ENCODE measurements around the gene AGBL4.
A peak's percentile ranks its signal among the peaks of the same experiment; 100 is the strongest.

AGBL4 gene

GRCh38 chr1:48644190-48644900 is 1379.4 kb downstream of the AGBL4 start:
- no peak overlapping the region for H3K18ac ChIP-seq (ENCODE audit: low read depth in 1 of 2, low read length in 2 of 2)
- no peak overlapping the region for H2AFZ ChIP-seq (ENCODE audit: low read depth, low read length)
- 75% methylated on average over 7 of the region's 7 CpGs for WGBS
- H3K4me3 ChIP-seq (ENCODE audit: insufficient read depth in 1 of 2, low read depth in 1 of 2, low read length in 2 of 2) = no peak overlapping the region
- H3K9ac ChIP-seq (ENCODE audit: low read length) = no peak overlapping the region
- no peaks in the 10 kb centered on the region for H3K9me3 ChIP-seq (ENCODE audit: control insufficient read depth, low read length)
- H2AK5ac ChIP-seq (ENCODE audit: low read length, severe bottlenecking) = no peak overlapping the region
- H2BK120ac ChIP-seq (ENCODE audit: low read depth, low read length) = no peak overlapping the region
- no peak overlapping the region for H3K4me2 ChIP-seq (ENCODE audit: low read length, poor library complexity, severe bottlenecking)
- H2BK15ac ChIP-seq (ENCODE audit: low read depth, poor library complexity, severe bottlenecking) = no peak overlapping the region
- DNase-seq = no peak
- H3K4ac ChIP-seq (ENCODE audit: low read depth in 1 of 2, low read length in 2 of 2) = no peak overlapping the region
- no peak overlapping the region for H3K14ac ChIP-seq (ENCODE audit: low read length in 2 of 2)
- no peak overlapping the region for H4K8ac ChIP-seq (ENCODE audit: low read length)
- H2BK5ac ChIP-seq (ENCODE audit: low read depth, low read length, poor library complexity, severe bottlenecking) = no peak overlapping the region
- H3K27ac ChIP-seq (ENCODE audit: low read length, poor library complexity, severe bottlenecking) = no peak overlapping the region
- no peaks in the 10 kb centered on the region for H3K4me1 ChIP-seq (ENCODE audit: control insufficient read depth, insufficient read depth, low read depth, low read length)
- H3K36me3 ChIP-seq (ENCODE audit: control insufficient read depth in 1 of 2, insufficient read depth in 2 of 2, low read depth in 1 of 2, low read length in 2 of 2) = no peaks in the 10 kb centered on the region
- no peak overlapping the region for H3K23ac ChIP-seq (ENCODE audit: low read length in 2 of 2)
- H3K27me3 ChIP-seq (ENCODE audit: control insufficient read depth in 1 of 2, insufficient read depth in 1 of 2, low read length in 2 of 2) = peaks cover 28 to 34% of the 10 kb centered on the region in 2 experiments
- H2BK12ac ChIP-seq (ENCODE audit: low read length in 2 of 2) = no peak overlapping the region
- no peaks in the 10 kb centered on the region for H3K79me1 ChIP-seq (replicated peaks; ENCODE audit: low read length, poor library complexity, severe bottlenecking)
- H4K91ac ChIP-seq (ENCODE audit: low read length) = no peak overlapping the region

GRCh38 chr1:48643193-48643592 is 1380.6 kb downstream of the AGBL4 start:
- Histone ChIP-seq H2BK120ac (ENCODE audit: low read depth, low read length) (no peak overlapping the region), H3K79me1 (replicated peaks; ENCODE audit: low read length, poor library complexity, severe bottlenecking) (no peaks in the 10 kb centered on the region), H4K91ac (ENCODE audit: low read length) (no peak overlapping the region), H4K8ac (ENCODE audit: low read length) (no peak overlapping the region), H3K18ac (ENCODE audit: low read depth in 1 of 2, low read length in 2 of 2) (no peak overlapping the region), H3K14ac (ENCODE audit: low read length in 2 of 2) (no peak overlapping the region), H3K9me3 (ENCODE audit: control insufficient read depth, low read length) (no peaks in the 10 kb centered on the region), H3K27me3 (ENCODE audit: control insufficient read depth in 1 of 2, insufficient read depth in 1 of 2, low read length in 2 of 2) (peaks cover 28 to 38% of the 10 kb centered on the region in 2 experiments), H2BK5ac (ENCODE audit: low read depth, low read length, poor library complexity, severe bottlenecking) (no peak overlapping the region), H2AFZ (ENCODE audit: low read depth, low read length) (no peak overlapping the region), H3K4ac (ENCODE audit: low read depth in 1 of 2, low read length in 2 of 2) (no peak overlapping the region), H2BK12ac (ENCODE audit: low read length in 2 of 2) (no peak overlapping the region), H3K23ac (ENCODE audit: low read length in 2 of 2) (peak overlapping the region in 1 of 2 experiments; percentile 49), H3K27ac (ENCODE audit: low read length, poor library complexity, severe bottlenecking) (no peak overlapping the region), H2BK15ac (ENCODE audit: low read depth, poor library complexity, severe bottlenecking) (no peak overlapping the region), H3K4me1 (ENCODE audit: control insufficient read depth, insufficient read depth, low read depth, low read length) (no peaks in the 10 kb centered on the region), H2AK5ac (ENCODE audit: low read length, severe bottlenecking) (no peak overlapping the region), H3K4me2 (ENCODE audit: low read length, poor library complexity, severe bottlenecking) (no peak overlapping the region), H3K9ac (ENCODE audit: low read length) (no peak overlapping the region), H3K36me3 (ENCODE audit: control insufficient read depth in 1 of 2, insufficient read depth in 2 of 2, low read depth in 1 of 2, low read length in 2 of 2) (no peaks in the 10 kb centered on the region), H3K4me3 (ENCODE audit: insufficient read depth in 1 of 2, low read depth in 1 of 2, low read length in 2 of 2) (no peak overlapping the region)
- DNase-seq = no peak
- 53% methylated on average over 1 of the region's 1 CpG for WGBS

- peaks cover 36 to 42% of the 10 kb centered on the region in 2 experiments for H3K27me3 ChIP-seq (ENCODE audit: control insufficient read depth in 1 of 2, insufficient read depth in 1 of 2, low read length in 2 of 2)
- no peak overlapping the region for H3K18ac ChIP-seq (ENCODE audit: low read depth in 1 of 2, low read length in 2 of 2)
- H3K4me3 ChIP-seq (ENCODE audit: insufficient read depth in 1 of 2, low read depth in 1 of 2, low read length in 2 of 2) = no peak overlapping the region
- H3K4ac ChIP-seq (ENCODE audit: low read depth in 1 of 2, low read length in 2 of 2) = no peak overlapping the region
- H3K14ac ChIP-seq (ENCODE audit: low read length in 2 of 2) = no peak overlapping the region
- H3K9ac ChIP-seq (ENCODE audit: low read length) = no peak overlapping the region
- no peak overlapping the region for H2AK5ac ChIP-seq (ENCODE audit: low read length, severe bottlenecking)
- DNase-seq = no peak
- H3K4me1 ChIP-seq (ENCODE audit: control insufficient read depth, insufficient read depth, low read depth, low read length) = no peaks in the 10 kb centered on the region
- H3K36me3 ChIP-seq (ENCODE audit: control insufficient read depth in 1 of 2, insufficient read depth in 2 of 2, low read depth in 1 of 2, low read length in 2 of 2) = no peaks in the 10 kb centered on the region
- no peak overlapping the region for H2BK120ac ChIP-seq (ENCODE audit: low read depth, low read length)
- H3K79me1 ChIP-seq (replicated peaks; ENCODE audit: low read length, poor library complexity, severe bottlenecking) = no peaks in the 10 kb centered on the region
- H4K8ac ChIP-seq (ENCODE audit: low read length) = no peak overlapping the region
- no peak overlapping the region for H3K27ac ChIP-seq (ENCODE audit: low read length, poor library complexity, severe bottlenecking)
- H3K9me3 ChIP-seq (ENCODE audit: control insufficient read depth, low read length) = no peaks in the 10 kb centered on the region
- no peak overlapping the region for H2AFZ ChIP-seq (ENCODE audit: low read depth, low read length)
- no peak overlapping the region for H2BK12ac ChIP-seq (ENCODE audit: low read length in 2 of 2)
- WGBS = 81% methylated on average over 5 of the region's 5 CpGs
- H2BK5ac ChIP-seq (ENCODE audit: low read depth, low read length, poor library complexity, severe bottlenecking) = no peak overlapping the region
- no peak overlapping the region for H3K4me2 ChIP-seq (ENCODE audit: low read length, poor library complexity, severe bottlenecking)
- no peak overlapping the region for H3K23ac ChIP-seq (ENCODE audit: low read length in 2 of 2)
- no peak overlapping the region for H4K91ac ChIP-seq (ENCODE audit: low read length)
- H2BK15ac ChIP-seq (ENCODE audit: low read depth, poor library complexity, severe bottlenecking) = no peak overlapping the region
Measured at GRCh38 chr1:48640836-48641492, 1382.8 kb downstream of the AGBL4 start.

- Histone ChIP-seq H3K4me2 (ENCODE audit: low read length, poor library complexity, severe bottlenecking) (no peak overlapping the region), H3K9me3 (ENCODE audit: control insufficient read depth, low read length) (no peaks in the 10 kb centered on the region), H3K14ac (ENCODE audit: low read length in 2 of 2) (no peak overlapping the region), H3K18ac (ENCODE audit: low read depth in 1 of 2, low read length in 2 of 2) (no peak overlapping the region), H4K91ac (ENCODE audit: low read length) (no peak overlapping the region), H3K4me1 (ENCODE audit: control insufficient read depth, insufficient read depth, low read depth, low read length) (no peaks in the 10 kb centered on the region), H3K27me3 (ENCODE audit: control insufficient read depth in 1 of 2, insufficient read depth in 1 of 2, low read length in 2 of 2) (peaks cover 31 to 36% of the 10 kb centered on the region in 2 experiments), H3K4me3 (ENCODE audit: insufficient read depth in 1 of 2, low read depth in 1 of 2, low read length in 2 of 2) (no peak overlapping the region), H3K4ac (ENCODE audit: low read depth in 1 of 2, low read length in 2 of 2) (no peak overlapping the region), H2BK12ac (ENCODE audit: low read length in 2 of 2) (no peak overlapping the region), H3K23ac (ENCODE audit: low read length in 2 of 2) (no peak overlapping the region), H2AK5ac (ENCODE audit: low read length, severe bottlenecking) (no peak overlapping the region), H2BK15ac (ENCODE audit: low read depth, poor library complexity, severe bottlenecking) (no peak overlapping the region), H4K8ac (ENCODE audit: low read length) (no peak overlapping the region), H2BK120ac (ENCODE audit: low read depth, low read length) (no peak overlapping the region), H2BK5ac (ENCODE audit: low read depth, low read length, poor library complexity, severe bottlenecking) (no peak overlapping the region), H3K79me1 (replicated peaks; ENCODE audit: low read length, poor library complexity, severe bottlenecking) (no peaks in the 10 kb centered on the region), H3K9ac (ENCODE audit: low read length) (no peak overlapping the region), H3K36me3 (ENCODE audit: control insufficient read depth in 1 of 2, insufficient read depth in 2 of 2, low read depth in 1 of 2, low read length in 2 of 2) (no peaks in the 10 kb centered on the region), H2AFZ (ENCODE audit: low read depth, low read length) (no peak overlapping the region), H3K27ac (ENCODE audit: low read length, poor library complexity, severe bottlenecking) (no peak overlapping the region)
- 35% methylated on average over 2 of the region's 3 CpGs for WGBS
- no peak for DNase-seq
Measured at GRCh38 chr1:48629867-48630266, 1393.9 kb downstream of the AGBL4 start.

Measured in mesenchymal stem cell (in vitro differentiated cells and primary cell).